ENCODE results near the gene TMOD2.

GRCh38 chr15:51828621-51829375, 77.4 kb downstream of the TMOD2 start:
- no peak for TF ChIP-seq CTCF (conservative IDR thresholded peaks at IDR 0.05 in 1 of 2, IDR thresholded peaks at IDR 0.05 in 1 of 2; ENCODE audit: low read depth in 1 of 2, low read length in 2 of 2)
- no peak for TF ChIP-seq EZH2 (IDR thresholded peaks at IDR 0.05; ENCODE audit: low read length, missing control alignments)

Data from fibroblast of lung (primary cell).